ENCODE measurements around the gene PALLD. TPM values are rescaled to one million over a fixed set of nuclear protein-coding genes. Genes with fewer than 3 reads are reported as not detected.

Gene PALLD
- total RNA-seq, 1 experiment from 2014 or later: 18.3 TPM

DNA sequence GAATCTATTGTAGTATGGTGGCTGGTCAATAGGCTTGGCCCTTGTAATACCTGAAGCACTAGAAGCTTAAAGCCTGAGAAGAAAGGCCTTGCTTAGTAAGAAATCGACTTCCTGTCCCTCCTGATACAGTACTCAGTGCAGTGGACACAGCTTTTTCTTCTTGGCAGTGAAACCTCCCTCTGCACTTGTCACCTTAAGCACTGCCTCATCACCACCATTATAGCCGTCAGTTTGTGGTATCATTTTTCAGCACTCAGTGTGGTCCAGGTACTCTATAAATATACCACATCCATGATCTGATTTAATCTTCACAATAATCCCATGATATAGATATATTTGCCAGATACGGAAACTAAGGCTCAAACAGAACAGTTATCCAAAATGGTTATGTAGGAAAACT, 75.2 kb downstream of the PALLD start:
- Histone ChIP-seq H3K23me2 (ENCODE audit: insufficient read length, low read depth, low read length, poor library complexity, severe bottlenecking) (no peaks in the 10 kb centered on the region), H2BK5ac (ENCODE audit: insufficient read length, low read length) (no peak overlapping the region), H2AFZ (ENCODE audit: low read length) (no peak overlapping the region), H3K14ac (ENCODE audit: insufficient read depth, low read length) (no peak overlapping the region), H2AK5ac (ENCODE audit: insufficient read length, low read length) (no peak overlapping the region), H2BK120ac (ENCODE audit: low read depth, low read length, poor library complexity, severe bottlenecking) (no peak overlapping the region), H2BK12ac (ENCODE audit: insufficient read length, low read depth, low read length) (no peak overlapping the region), H3K4me2 (ENCODE audit: insufficient read depth, insufficient read length, low read length) (no peak overlapping the region), H3K4me1 (ENCODE audit: insufficient read depth, low read length) (no peaks in the 10 kb centered on the region), H3T11ph (ENCODE audit: low read length) (no peak overlapping the region), H3K56ac (ENCODE audit: insufficient read length, low read depth, low read length) (no peak overlapping the region), H3K79me2 (ENCODE audit: insufficient read depth, low read length) (no peaks in the 10 kb centered on the region), H3K9ac (ENCODE audit: extremely low read depth, insufficient read length, low read length) (no peak overlapping the region), H3K18ac (ENCODE audit: insufficient read length, low read depth, low read length) (no peak overlapping the region), H3K9me3 (ENCODE audit: control insufficient read depth, low read depth, low read length) (no peaks in the 10 kb centered on the region), H4K8ac (replicated peaks; ENCODE audit: insufficient read length, low read depth, low read length) (no peak overlapping the region), H4K5ac (ENCODE audit: insufficient read length, low read depth, low read length) (no peak overlapping the region), H3K4ac (ENCODE audit: low read depth, low read length) (no peak overlapping the region), H4K91ac (ENCODE audit: insufficient read length, low read depth, low read length) (no peak overlapping the region), H3K27me3 (ENCODE audit: insufficient read depth, low read length) (no peaks in the 10 kb centered on the region), H2BK15ac (ENCODE audit: low read depth, low read length) (no peak overlapping the region), H3K79me1 (ENCODE audit: insufficient read depth, low read depth, low read length, poor library complexity, severe bottlenecking) (no peaks in the 10 kb centered on the region), H3K27ac (ENCODE audit: insufficient read length, low read depth, low read length) (no peak overlapping the region), H4K20me1 (ENCODE audit: control insufficient read depth, insufficient read depth, insufficient read length) (no peaks in the 10 kb centered on the region), H3K23ac (ENCODE audit: insufficient read length, low read depth, low read length) (no peak overlapping the region), H2BK20ac (ENCODE audit: low read depth, low read length, poor library complexity, severe bottlenecking) (no peak overlapping the region)
- no peak overlapping the region for H3K4me3 Mint-ChIP-seq
- H3K4me1 Mint-ChIP-seq: peaks cover 0 to 10% of the 10 kb centered on the region in 2 experiments; a peak in 3 of 4 replicates
- no peaks in the 10 kb centered on the region for H3K27me3 Mint-ChIP-seq (ENCODE audit: low read depth)
- no peaks in the 10 kb centered on the region for H3K9me3 Mint-ChIP-seq
- DNase-seq: no peak
- H3K27ac Mint-ChIP-seq: no peak overlapping the region
- WGBS (ENCODE audit: extremely low coverage, insufficient read length, low lambda C conversion rate): no CpG with 5 or more reads among the region's 3 CpGs
- TF ChIP-seq CTCF (conservative IDR thresholded peaks at IDR 0.05): no peak
- H3K36me3 Mint-ChIP-seq (ENCODE audit: insufficient read depth in 1 of 3, low read depth in 3 of 3): no peaks in the 10 kb centered on the region

All from H9 (cell line).